SK-N-SH (cell line): ENCODE measurements around the gene MRPL19. TPM values are rescaled to one million over a fixed set of nuclear protein-coding genes. Genes with fewer than 3 reads are reported as not detected.

Experiments
- CTCF ChIA-PET: fragments of 300-600, 350-600 bp; formaldehyde crosslinking; extraction: SDS; loops from one replicate; lab custom pipeline; 2021; lab: Yijun Ruan, JAX
- POLR2A ChIA-PET: fragments of 350-600 bp; sonication (Branson Sonifier 250); formaldehyde crosslinking; extraction: SDS; loops from one replicate; lab custom pipeline; 2020; ENCODE audit warnings: antibody characterized with exemption, inconsistent platforms; lab: Yijun Ruan, JAX
- DNase-seq: peaks from one replicate; pipeline ENCODE4 v3.0.0; 2012
- H2AFZ ChIP-seq: fragments of 200-600 bp; sonication (generic); 2 replicates; pipeline ENCODE4 v1.8.1; 2016; ENCODE audit warnings: antibody characterized with exemption, mild to moderate bottlenecking, low read depth
- H3F3A ChIP-seq: fragments of 200-600 bp; sonication (generic); replicated peaks from 2 replicates; pipeline ENCODE3; 2016; ENCODE audit warnings: antibody characterized with exemption, mild to moderate bottlenecking; ENCODE audit not compliant: insufficient read depth
- H3K27ac ChIP-seq, 2 experiments: fragments of 200-500 bp in 1 of 2; fragments of 200-600 bp in 1 of 2; sonication (Bioruptor generic) in 1 of 2; sonication (generic), shearing (Covaris generic) in 1 of 2; 2 replicates each; pipeline versions ENCODE4 v1.5.1 to v1.6.1; 2014 to 2016; ENCODE audit warnings: low read depth in 2 of 2, inconsistent platforms in 1 of 2, low read length in 1 of 2, mild to moderate bottlenecking in 1 of 2, mixed read lengths in 1 of 2
- H3K27me3 ChIP-seq: fragments of 200-600 bp; sonication (generic), shearing (Covaris generic); 2 replicates; pipeline ENCODE4 v1.6.1; 2016; ENCODE audit warnings: mixed run types; ENCODE audit not compliant: insufficient read depth
- H3K36me3 ChIP-seq, 2 experiments: fragments of 200-500 bp in 1 of 2; fragments of 200-600 bp in 1 of 2; sonication (Bioruptor generic) in 1 of 2; sonication (generic) in 1 of 2; replicated peaks in 1 of 2; 2 replicates each; pipeline versions ENCODE3 to v1.5.1; 2014 to 2016; ENCODE audit warnings: low read length in 1 of 2, mild to moderate bottlenecking in 1 of 2; ENCODE audit not compliant: insufficient read depth in 2 of 2, control insufficient read depth in 1 of 2
- H3K4me1 ChIP-seq, 2 experiments: fragments of 200-500 bp in 1 of 2; fragments of 200-600 bp in 1 of 2; sonication (Bioruptor generic) in 1 of 2; sonication (generic), shearing (Covaris generic) in 1 of 2; 2 replicates each; pipeline versions ENCODE4 v1.5.1 to v1.6.1; 2014 to 2016; ENCODE audit warnings: low read depth in 1 of 2, low read length in 1 of 2, mixed run types in 1 of 2; ENCODE audit not compliant: insufficient read depth in 2 of 2, control insufficient read depth in 1 of 2
- H3K4me2 ChIP-seq: fragments of 200-600 bp; sonication (generic), shearing (Covaris generic); 2 replicates; pipeline ENCODE4 v1.6.1; 2017; ENCODE audit warnings: mixed run types
- H3K4me3 ChIP-seq, 2 experiments: fragments of 200-500 bp in 1 of 2; fragments of 200-600 bp in 1 of 2; sonication (Bioruptor generic) in 1 of 2; sonication (generic), shearing (Covaris generic) in 1 of 2; 2 replicates each; pipeline versions ENCODE4 v1.5.1 to v1.8.1; 2014 to 2016; ENCODE audit warnings: low read depth in 2 of 2, inconsistent platforms in 1 of 2, low read length in 1 of 2, mild to moderate bottlenecking in 1 of 2, mixed read lengths in 1 of 2, moderate library complexity in 1 of 2
- H3K79me2 ChIP-seq: fragments of 200-600 bp; sonication (generic); 2 replicates; pipeline ENCODE4 v1.8.1; 2017; ENCODE audit warnings: mild to moderate bottlenecking; ENCODE audit not compliant: insufficient read depth
- H3K9ac ChIP-seq: fragments of 200-600 bp; sonication (generic); 2 replicates; pipeline ENCODE4 v1.6.1; 2017; ENCODE audit warnings: mixed run types
- H3K9me2 ChIP-seq: fragments of 200-600 bp; sonication (generic); 2 replicates; pipeline ENCODE4 v1.6.1; 2017; ENCODE audit warnings: mixed run types
- H3K9me3 ChIP-seq: fragments of 200-600 bp; sonication (generic); 2 replicates; pipeline ENCODE4 v1.6.1; 2017; ENCODE audit warnings: mixed run types, mild to moderate bottlenecking, moderate library complexity
- H4K20me1 ChIP-seq: fragments of 200-600 bp; sonication (generic); 2 replicates; pipeline ENCODE4 v1.6.1; 2017; ENCODE audit warnings: mild to moderate bottlenecking, mixed run types; ENCODE audit not compliant: insufficient read depth
- CHD2 ChIP-seq: fragments of 150-350 bp; IDR thresholded peaks from 2 replicates; pipeline ENCODE4 v1.6.1; 2018; ENCODE audit warnings: low read length; ENCODE audit not compliant: partially characterized antibody
- ELF1 ChIP-seq: IDR thresholded peaks from 2 replicates; pipeline ENCODE4 v1.4.0; 2012
- EP300 ChIP-seq, 2 experiments: IDR thresholded peaks; 2 replicates each; pipeline versions ENCODE4 v1.4.0 to v1.6.1; 2012; ENCODE audit warnings: borderline replicate concordance in 1 of 2, low read depth in 1 of 2, low read length in 1 of 2
- EZH2phosphoT487 ChIP-seq: fragments of 200-600 bp; sonication (generic); IDR thresholded peaks from 2 replicates; pipeline ENCODE4 v1.6.1; 2017; ENCODE audit warnings: low read depth, mixed run types, mild to moderate bottlenecking, antibody characterized with exemption, moderate library complexity, borderline replicate concordance
- FOSL2 ChIP-seq: IDR thresholded peaks from 2 replicates; pipeline ENCODE4 v1.4.0; 2012; ENCODE audit warnings: low read depth, mild to moderate bottlenecking, moderate library complexity, borderline replicate concordance
- FOXJ3 ChIP-seq: sonication (generic); formaldehyde crosslinking; IDR thresholded peaks from 2 replicates; pipeline ENCODE4 v1.5.1; 2020; ENCODE audit warnings: mild to moderate bottlenecking, missing genetic modification reagents
- FOXM1 ChIP-seq: IDR thresholded peaks from 2 replicates; pipeline ENCODE4 v1.4.0; 2012; ENCODE audit warnings: low read depth, mild to moderate bottlenecking
- NFIC ChIP-seq: IDR thresholded peaks from 2 replicates; pipeline ENCODE4 v1.4.0; 2012; ENCODE audit warnings: borderline replicate concordance
- RAD21 ChIP-seq: IDR thresholded peaks from 2 replicates; pipeline ENCODE4 v1.6.1; 2012; ENCODE audit warnings: mild to moderate bottlenecking, low read length
- RFX5 ChIP-seq: IDR thresholded peaks from 2 replicates; pipeline ENCODE4 v1.6.1; 2012; ENCODE audit warnings: mild to moderate bottlenecking, improper control_type of control experiment, low read length
- RXRA ChIP-seq: IDR thresholded peaks from 2 replicates; pipeline ENCODE4 v1.4.0; 2012; ENCODE audit warnings: low read depth, mild to moderate bottlenecking, borderline replicate concordance
- SIN3A ChIP-seq: IDR thresholded peaks from 2 replicates; pipeline ENCODE4 v1.6.1; 2012; ENCODE audit warnings: low read depth, mild to moderate bottlenecking, low read length, moderate library complexity, borderline replicate concordance
- SMC3 ChIP-seq: IDR thresholded peaks from 2 replicates; pipeline ENCODE4 v1.6.1; 2012; ENCODE audit warnings: low read depth, low read length, improper control_type of control experiment
- TEAD4 ChIP-seq: IDR thresholded peaks from 2 replicates; pipeline ENCODE4 v1.4.0; 2012; ENCODE audit warnings: mild to moderate bottlenecking, borderline replicate concordance; ENCODE audit not compliant: insufficient read depth
- ZBTB33 ChIP-seq: IDR thresholded peaks from 2 replicates; pipeline ENCODE4 v1.4.0; 2012; ENCODE audit warnings: low read depth, borderline replicate concordance
- WGBS: methylation state at CpG from one replicate; pipeline ENCODE4 v1.1.6; 2017; ENCODE audit warnings: low lambda C conversion rate; 5-methylcytosine and 5-hydroxymethylcytosine counted together
- polyA plus RNA-seq, 3 experiments: library from polyadenylated mRNA; depleted of rRNA; stranded (reverse); fragments of >200 nt; gene quantifications; 2 replicates each; pipeline ENCODE4 v1.2.3, GENCODE V29; 2012
- TF ChIP-seq, protein P1 (sequence below): IDR thresholded peaks from 2 replicates; pipeline ENCODE4 v1.4.0; 2012; ENCODE audit warnings: low read depth
- TF ChIP-seq, protein P2 (sequence below): IDR thresholded peaks from 2 replicates; pipeline ENCODE4 v1.4.0; 2012; ENCODE audit warnings: low read depth, borderline replicate concordance
- TF ChIP-seq, protein P3 (sequence below): IDR thresholded peaks from 2 replicates; pipeline ENCODE4 v1.6.1; 2012; ENCODE audit warnings: mild to moderate bottlenecking, low read depth, low read length, moderate library complexity
- TF ChIP-seq, protein P4 (sequence below): fragments of 200-600 bp; sonication (generic); IDR thresholded peaks from 2 replicates; pipeline ENCODE4 v1.6.1; 2017; ENCODE audit warnings: antibody characterized with exemption, mild to moderate bottlenecking, moderate library complexity

MRPL19 gene
- polyA plus RNA-seq, 1 of the 3 experiments (the other 2 are of a cell fraction): 15.4 TPM

GRCh38 chr2:75596784-75597183, 49.8 kb upstream of the MRPL19 start:
- Histone ChIP-seq H3K36me3 (peaks cover 0 to 3% of the 10 kb centered on the region in 2 experiments), H3K9ac (peak overlapping the region; percentile 72), H3K4me3 (no peak overlapping the region), H3K79me2 (peaks cover 34% of the 10 kb centered on the region), H3K4me1 (peaks cover 0 to 37% of the 10 kb centered on the region in 2 experiments), H3K4me2 (peak overlapping the region; percentile 60), H2AFZ (no peak overlapping the region), H3K9me2 (no peaks in the 10 kb centered on the region), H3K9me3 (no peaks in the 10 kb centered on the region), H3F3A (peaks cover 43% of the 10 kb centered on the region), H3K27me3 (no peaks in the 10 kb centered on the region), H4K20me1 (no peaks in the 10 kb centered on the region), H3K27ac (peak overlapping the region; percentile 69 to 97; a peak in 3 of 4 replicates)
- WGBS: 44% methylated on average over 4 of the region's 4 CpGs
- CTCF ChIA-PET: interaction anchor here (1.6 to 2.3 kb wide), 2 partner anchors 12 to 132 kb away, joined by 11 to 17 read pairs; no protein-coding TSS in a partner anchor
- POLR2A ChIA-PET: no interaction called here
- DNase-seq: no peak
- TF ChIP-seq, protein P1, sequence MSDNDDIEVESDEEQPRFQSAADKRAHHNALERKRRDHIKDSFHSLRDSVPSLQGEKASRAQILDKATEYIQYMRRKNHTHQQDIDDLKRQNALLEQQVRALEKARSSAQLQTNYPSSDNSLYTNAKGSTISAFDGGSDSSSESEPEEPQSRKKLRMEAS: no peak
- TF ChIP-seq CHD2 (no peak), EZH2phosphoT487 (no peak), FOXM1 (no peak), SIN3A (no peak), ELF1 (no peak), RXRA (no peak), TEAD4 (no peak), EP300 (IDR thresholded peaks at IDR 0.05; ENCODE audit: borderline replicate concordance in 1 of 2, low read depth in 1 of 2, low read length in 1 of 2) (no peak), RFX5 (no peak), ZBTB33 (no peak), RAD21 (no peak), FOSL2 (no peak), NFIC (no peak), SMC3 (no peak), FOXJ3 (CRISPR knock-in tag) (no peak)
- TF ChIP-seq, protein P2, sequence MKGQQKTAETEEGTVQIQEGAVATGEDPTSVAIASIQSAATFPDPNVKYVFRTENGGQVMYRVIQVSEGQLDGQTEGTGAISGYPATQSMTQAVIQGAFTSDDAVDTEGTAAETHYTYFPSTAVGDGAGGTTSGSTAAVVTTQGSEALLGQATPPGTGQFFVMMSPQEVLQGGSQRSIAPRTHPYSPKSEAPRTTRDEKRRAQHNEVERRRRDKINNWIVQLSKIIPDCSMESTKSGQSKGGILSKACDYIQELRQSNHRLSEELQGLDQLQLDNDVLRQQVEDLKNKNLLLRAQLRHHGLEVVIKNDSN: no peak
- TF ChIP-seq, protein P3, sequence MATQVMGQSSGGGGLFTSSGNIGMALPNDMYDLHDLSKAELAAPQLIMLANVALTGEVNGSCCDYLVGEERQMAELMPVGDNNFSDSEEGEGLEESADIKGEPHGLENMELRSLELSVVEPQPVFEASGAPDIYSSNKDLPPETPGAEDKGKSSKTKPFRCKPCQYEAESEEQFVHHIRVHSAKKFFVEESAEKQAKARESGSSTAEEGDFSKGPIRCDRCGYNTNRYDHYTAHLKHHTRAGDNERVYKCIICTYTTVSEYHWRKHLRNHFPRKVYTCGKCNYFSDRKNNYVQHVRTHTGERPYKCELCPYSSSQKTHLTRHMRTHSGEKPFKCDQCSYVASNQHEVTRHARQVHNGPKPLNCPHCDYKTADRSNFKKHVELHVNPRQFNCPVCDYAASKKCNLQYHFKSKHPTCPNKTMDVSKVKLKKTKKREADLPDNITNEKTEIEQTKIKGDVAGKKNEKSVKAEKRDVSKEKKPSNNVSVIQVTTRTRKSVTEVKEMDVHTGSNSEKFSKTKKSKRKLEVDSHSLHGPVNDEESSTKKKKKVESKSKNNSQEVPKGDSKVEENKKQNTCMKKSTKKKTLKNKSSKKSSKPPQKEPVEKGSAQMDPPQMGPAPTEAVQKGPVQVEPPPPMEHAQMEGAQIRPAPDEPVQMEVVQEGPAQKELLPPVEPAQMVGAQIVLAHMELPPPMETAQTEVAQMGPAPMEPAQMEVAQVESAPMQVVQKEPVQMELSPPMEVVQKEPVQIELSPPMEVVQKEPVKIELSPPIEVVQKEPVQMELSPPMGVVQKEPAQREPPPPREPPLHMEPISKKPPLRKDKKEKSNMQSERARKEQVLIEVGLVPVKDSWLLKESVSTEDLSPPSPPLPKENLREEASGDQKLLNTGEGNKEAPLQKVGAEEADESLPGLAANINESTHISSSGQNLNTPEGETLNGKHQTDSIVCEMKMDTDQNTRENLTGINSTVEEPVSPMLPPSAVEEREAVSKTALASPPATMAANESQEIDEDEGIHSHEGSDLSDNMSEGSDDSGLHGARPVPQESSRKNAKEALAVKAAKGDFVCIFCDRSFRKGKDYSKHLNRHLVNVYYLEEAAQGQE: no peak
- TF ChIP-seq, protein P4, sequence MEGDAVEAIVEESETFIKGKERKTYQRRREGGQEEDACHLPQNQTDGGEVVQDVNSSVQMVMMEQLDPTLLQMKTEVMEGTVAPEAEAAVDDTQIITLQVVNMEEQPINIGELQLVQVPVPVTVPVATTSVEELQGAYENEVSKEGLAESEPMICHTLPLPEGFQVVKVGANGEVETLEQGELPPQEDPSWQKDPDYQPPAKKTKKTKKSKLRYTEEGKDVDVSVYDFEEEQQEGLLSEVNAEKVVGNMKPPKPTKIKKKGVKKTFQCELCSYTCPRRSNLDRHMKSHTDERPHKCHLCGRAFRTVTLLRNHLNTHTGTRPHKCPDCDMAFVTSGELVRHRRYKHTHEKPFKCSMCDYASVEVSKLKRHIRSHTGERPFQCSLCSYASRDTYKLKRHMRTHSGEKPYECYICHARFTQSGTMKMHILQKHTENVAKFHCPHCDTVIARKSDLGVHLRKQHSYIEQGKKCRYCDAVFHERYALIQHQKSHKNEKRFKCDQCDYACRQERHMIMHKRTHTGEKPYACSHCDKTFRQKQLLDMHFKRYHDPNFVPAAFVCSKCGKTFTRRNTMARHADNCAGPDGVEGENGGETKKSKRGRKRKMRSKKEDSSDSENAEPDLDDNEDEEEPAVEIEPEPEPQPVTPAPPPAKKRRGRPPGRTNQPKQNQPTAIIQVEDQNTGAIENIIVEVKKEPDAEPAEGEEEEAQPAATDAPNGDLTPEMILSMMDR: no peak
